GM10248 (cell line): ENCODE measurements around the gene ARHGAP18.

Experiments
- CTCF ChIA-PET: fragments of 300-600 bp; sonication (Branson Sonifier 250); formaldehyde crosslinking; extraction: SDS; loops from one replicate; lab custom pipeline; 2021; ENCODE audit warnings: antibody characterized with exemption; lab: Yijun Ruan, JAX
- POLR2A ChIA-PET: fragments of 350-650 bp; sonication (Branson Sonifier 250); formaldehyde crosslinking; extraction: SDS; loops from one replicate; lab custom pipeline; 2020; ENCODE audit warnings: antibody characterized with exemption; lab: Yijun Ruan, JAX
- DNase-seq: peaks from one replicate; pipeline ENCODE4 v3.0.0; 2012; ENCODE audit errors: extremely low spot score
- CTCF ChIP-seq: IDR thresholded peaks from 2 replicates; pipeline ENCODE4 v1.5.1; 2012; ENCODE audit warnings: mild to moderate bottlenecking, low read depth; ENCODE audit errors: extremely low read depth, missing control alignments, control extremely low read depth

The ARHGAP18 gene

GRCh38 chr6:129568015-129568414 is 142.0 kb downstream of the ARHGAP18 start:
- ChIA-PET POLR2A (no interaction called here), CTCF (interaction anchor here (1.0 to 2.9 kb wide), 4 partner anchors 30 to 1279 kb away, joined by 3 to 13 read pairs (median 4); no protein-coding TSS in a partner anchor)
- no peak for TF ChIP-seq CTCF
- DNase-seq = no peak

- peak; percentile 18 for TF ChIP-seq CTCF
- no peak for DNase-seq
- CTCF ChIA-PET = interaction anchor here (0.9 to 2.9 kb wide), 9 partner anchors 9 to 1280 kb away, joined by 3 to 13 read pairs (median 4); no protein-coding TSS in a partner anchor
- POLR2A ChIA-PET = no interaction called here
These were observed 142.6 kb downstream of the ARHGAP18 start for GRCh38 chr6:129567374-129567773.

GRCh38 chr6:129565811-129566210 is 144.2 kb downstream of the ARHGAP18 start:
- ChIA-PET POLR2A (no interaction called here), CTCF (interaction anchor here (1.0 to 2.9 kb wide), 8 partner anchors 8 to 65 kb away, joined by 3 to 13 read pairs (median 4); no protein-coding TSS in a partner anchor)
- no peak for TF ChIP-seq CTCF
- DNase-seq = no peak

- TF ChIP-seq CTCF = no peak
- CTCF ChIA-PET = interaction anchor here (1.0 to 2.9 kb wide), 7 partner anchors 9 to 65 kb away, joined by 3 to 13 read pairs (median 4); no protein-coding TSS in a partner anchor
- no peak for DNase-seq
- POLR2A ChIA-PET = no interaction called here
These were observed 144.6 kb downstream of the ARHGAP18 start for GRCh38 chr6:129565366-129565765.

GRCh38 chr6:129558248-129558647 is 151.7 kb downstream of the ARHGAP18 start:
- no peak for DNase-seq
- ChIA-PET CTCF (interaction anchor here (0.7 kb wide), 1 partner anchor 9 kb away, joined by 3 read pairs; no protein-coding TSS in a partner anchor), POLR2A (no interaction called here)
- TF ChIP-seq CTCF = no peak

- CTCF ChIA-PET = interaction anchor here (1.7 kb wide), 1 partner anchor 19 kb away, joined by 4 read pairs; no protein-coding TSS in a partner anchor
- POLR2A ChIA-PET = no interaction called here
- no peak for TF ChIP-seq CTCF
- DNase-seq = no peak
These were observed 154.7 kb downstream of the ARHGAP18 start for GRCh38 chr6:129555206-129555832.
